ENCODE data around the gene CNNM3.

The CNNM3 gene

GRCh38 chr2:96878171-96878570, 62.1 kb downstream of the CNNM3 start:
- DNase-seq (ENCODE audit: low spot score) = no peak

- no peak for DNase-seq (ENCODE audit: low spot score)
Measured at GRCh38 chr2:96878796-96879544, 62.9 kb downstream of the CNNM3 start.

GRCh38 chr2:96879545-96880040, 63.5 kb downstream of the CNNM3 start:
- no peak for DNase-seq (ENCODE audit: low spot score)

- no peak for DNase-seq (ENCODE audit: low spot score)
Measured at GRCh38 chr2:96880891-96881273, 64.8 kb downstream of the CNNM3 start.

GRCh38 chr2:96881349-96882195, 65.5 kb downstream of the CNNM3 start:
- DNase-seq (ENCODE audit: low spot score) = no peak

- DNase-seq (ENCODE audit: low spot score) = no peak
Measured at GRCh38 chr2:96882230-96882629, 66.2 kb downstream of the CNNM3 start.

GRCh38 chr2:96882906-96883305, 66.8 kb downstream of the CNNM3 start:
- no peak for DNase-seq (ENCODE audit: low spot score)

GRCh38 chr2:96883306-96883705, 67.2 kb downstream of the CNNM3 start:
- DNase-seq (ENCODE audit: low spot score) = no peak
